ENCODE results near the gene GBX2. TPM values are rescaled to one million over a fixed set of nuclear protein-coding genes. Genes with fewer than 3 reads are reported as not detected.

Gene GBX2
- total RNA-seq, 1 experiment from 2014 or later: 1.1 TPM

DNA sequence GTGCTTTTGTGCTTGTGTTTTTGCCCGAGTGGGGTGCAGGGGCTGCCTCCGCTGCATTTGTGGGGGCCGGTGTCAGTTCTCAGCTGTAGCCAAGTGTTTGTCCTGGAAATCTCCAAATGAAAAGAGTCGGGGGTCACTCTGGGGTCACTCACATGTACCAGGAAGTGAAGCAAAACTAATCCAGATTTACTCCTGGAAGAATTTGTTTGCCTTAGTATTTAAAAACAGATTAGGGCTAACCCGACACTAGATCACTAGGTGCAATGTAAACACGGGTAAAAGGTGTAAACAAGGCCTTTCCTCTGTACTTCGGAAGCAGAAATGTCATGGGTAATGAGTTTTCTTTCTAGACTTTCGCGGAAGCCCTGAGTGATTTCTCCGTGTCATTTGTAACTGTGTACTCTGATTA lies 50.3 kb downstream of the GBX2 start:
- no peak for DNase-seq (ENCODE audit: low spot score)

DNA sequence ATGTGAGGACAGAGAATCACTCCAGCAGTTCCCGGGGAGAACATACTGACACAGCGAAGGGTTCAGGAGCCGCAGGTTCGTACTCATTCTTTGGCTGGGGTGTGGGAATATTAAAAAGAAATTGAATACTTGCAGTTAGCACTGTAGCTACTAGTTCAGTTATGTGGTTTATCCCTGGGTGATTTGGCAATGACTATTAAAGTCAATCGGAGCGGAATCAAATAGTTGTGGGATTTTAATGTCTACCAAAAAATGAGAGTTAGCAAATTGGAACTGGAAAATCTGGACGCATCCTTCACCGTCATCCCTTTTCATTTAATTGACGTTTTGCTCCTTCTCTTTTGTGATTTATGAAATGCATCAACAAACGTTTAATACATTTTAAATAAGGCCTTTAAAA lies 50.8 kb downstream of the GBX2 start:
- no peak for DNase-seq (ENCODE audit: low spot score)

Other genes with a start within 250 kb of the GBX2 start
- gene ASB18, start 96.0 kb upstream of the GBX2 start, total RNA-seq (2014; rRNA removed; shearing (Covaris generic)): not detected in 2 replicates